ENCODE results near the gene GALT. TPM values are rescaled to one million over a fixed set of nuclear protein-coding genes. Genes with fewer than 3 reads are reported as not detected.

The GALT gene
- total RNA-seq, 1 experiment from 2014 or later, result 25.7 TPM

GRCh38 chr9:34689512-34689911 lies 43.0 kb downstream of the GALT start:
- H3K27ac Mint-ChIP-seq (ENCODE audit: unreplicated experiment), result no peak overlapping the region
- intact Hi-C loops (cut with micrococcal nuclease; ENCODE audit: unreplicated experiment), result no loop called here
- H3K27me3 Mint-ChIP-seq (ENCODE audit: unreplicated experiment), result peaks cover 89% of the 10 kb centered on the region
- no peaks in the 10 kb centered on the region for H3K9me3 Mint-ChIP-seq (ENCODE audit: low read depth, unreplicated experiment)
- no peak overlapping the region for H3K4me3 Mint-ChIP-seq (ENCODE audit: low read depth, unreplicated experiment)
- no peak for DNase-seq
- no peaks in the 10 kb centered on the region for H3K4me1 Mint-ChIP-seq (ENCODE audit: low read depth, unreplicated experiment)
- CTCF ChIA-PET, result interaction anchor here (0.7 kb wide), 1 partner anchor 11 kb away, joined by 4 read pairs; no protein-coding TSS in a partner anchor
- no peaks in the 10 kb centered on the region for H3K36me3 Mint-ChIP-seq (ENCODE audit: insufficient read depth, unreplicated experiment)
- no TSS peak for BruUV-seq (replicated peaks)
- no peak for TF ChIP-seq CTCF (IDR thresholded peaks at IDR 0.05; ENCODE audit: unreplicated experiment)

GRCh38 chr9:34690983-34691935 lies 44.8 kb downstream of the GALT start, which contains the start of gene CCL19:
Gene CCL19, minus strand, starts transcription at chr9:34691276. Its CDS starts 137 bp downstream, at chr9:34691139.
- Mint-ChIP-seq H3K27ac (ENCODE audit: unreplicated experiment) (no peak within 1 kb of the TSS), H3K9me3 (ENCODE audit: low read depth, unreplicated experiment) (no peaks in the 10 kb centered on the region), H3K4me3 (ENCODE audit: low read depth, unreplicated experiment) (no peak within 1 kb of the TSS), H3K4me1 (ENCODE audit: low read depth, unreplicated experiment) (no peaks in the 10 kb centered on the region), H3K27me3 (ENCODE audit: unreplicated experiment) (peaks cover 89% of the 10 kb centered on the region), H3K36me3 (ENCODE audit: insufficient read depth, unreplicated experiment) (no peaks in the 10 kb centered on the region)
- TF ChIP-seq CTCF (IDR thresholded peaks at IDR 0.05; ENCODE audit: unreplicated experiment), result no peak
- intact Hi-C loops (cut with micrococcal nuclease; ENCODE audit: unreplicated experiment), result no loop called here
- CTCF ChIA-PET, result no interaction called here
- no peak for DNase-seq
- BruUV-seq (replicated peaks), result no TSS peak

- no peaks in the 10 kb centered on the region for H3K36me3 Mint-ChIP-seq (ENCODE audit: insufficient read depth, unreplicated experiment)
- TF ChIP-seq CTCF (IDR thresholded peaks at IDR 0.05; ENCODE audit: unreplicated experiment), result no peak
- DNase-seq, result no peak
- peaks cover 83% of the 10 kb centered on the region for H3K27me3 Mint-ChIP-seq (ENCODE audit: unreplicated experiment)
- H3K9me3 Mint-ChIP-seq (ENCODE audit: low read depth, unreplicated experiment), result no peaks in the 10 kb centered on the region
- BruUV-seq (replicated peaks), result no TSS peak
- H3K4me1 Mint-ChIP-seq (ENCODE audit: low read depth, unreplicated experiment), result no peaks in the 10 kb centered on the region
- CTCF ChIA-PET, result interaction anchor here (0.7 kb wide), 1 partner anchor 27 kb away, joined by 7 read pairs; no protein-coding TSS in a partner anchor
- H3K27ac Mint-ChIP-seq (ENCODE audit: unreplicated experiment), result no peak overlapping the region
- no peak overlapping the region for H3K4me3 Mint-ChIP-seq (ENCODE audit: low read depth, unreplicated experiment)
- intact Hi-C loops (cut with micrococcal nuclease; ENCODE audit: unreplicated experiment), result no loop called here
Measured at GRCh38 chr9:34691936-34692315, 45.5 kb downstream of the GALT start.

- DNase-seq, result no peak
- CTCF ChIA-PET, result no interaction called here
- no peaks in the 10 kb centered on the region for H3K36me3 Mint-ChIP-seq (ENCODE audit: insufficient read depth, unreplicated experiment)
- no peaks in the 10 kb centered on the region for H3K4me1 Mint-ChIP-seq (ENCODE audit: low read depth, unreplicated experiment)
- no TSS peak for BruUV-seq (replicated peaks)
- H3K27ac Mint-ChIP-seq (ENCODE audit: unreplicated experiment), result no peak overlapping the region
- H3K27me3 Mint-ChIP-seq (ENCODE audit: unreplicated experiment), result peaks cover 67% of the 10 kb centered on the region
- intact Hi-C loops (cut with micrococcal nuclease; ENCODE audit: unreplicated experiment), result no loop called here
- no peaks in the 10 kb centered on the region for H3K9me3 Mint-ChIP-seq (ENCODE audit: low read depth, unreplicated experiment)
- no peak overlapping the region for H3K4me3 Mint-ChIP-seq (ENCODE audit: low read depth, unreplicated experiment)
- TF ChIP-seq CTCF (IDR thresholded peaks at IDR 0.05; ENCODE audit: unreplicated experiment), result no peak
Measured at GRCh38 chr9:34693560-34693959, 47.1 kb downstream of the GALT start.

Measured in Calu3 (cell line).